K562 (cell line): ENCODE results near the gene PCSK6. TPM values are rescaled to one million over a fixed set of nuclear protein-coding genes. Genes with fewer than 3 reads are reported as not detected.
A peak's percentile ranks its signal among the peaks of the same experiment; 100 is the strongest.

Source experiments
- DDX20 ChIP-seq: fragments of 450-650 bp; IDR thresholded peaks from 2 replicates; pipeline ENCODE4 v1.6.1; 2016; ENCODE audit warnings: missing genetic modification characterization, low read depth, mild to moderate bottlenecking, missing compliant biosample characterization, moderate library complexity
- GTF2F1 ChIP-seq: IDR thresholded peaks from 2 replicates; pipeline ENCODE4 v1.6.1; 2011; ENCODE audit warnings: low read depth, low read length, improper control_type of control experiment
- HDAC8 ChIP-seq: fragments of 450-650 bp; IDR thresholded peaks from 2 replicates; pipeline ENCODE4 v1.6.1; 2016; ENCODE audit warnings: mild to moderate bottlenecking, missing genetic modification characterization, moderate library complexity, missing compliant biosample characterization
- HMG20B ChIP-seq: fragments of 250-450 bp; sonication (Bioruptor Pico); IDR thresholded peaks from 2 replicates; pipeline ENCODE4 v1.5.0; 2021; ENCODE audit warnings: mild to moderate bottlenecking
- KLF16 ChIP-seq: IDR thresholded peaks from 2 replicates; pipeline ENCODE4 v1.6.1; 2016; ENCODE audit warnings: antibody characterized with exemption
- MEF2A ChIP-seq: IDR thresholded peaks from 2 replicates; pipeline ENCODE4 v1.6.1; 2011; ENCODE audit warnings: low read depth, mild to moderate bottlenecking, low read length, moderate library complexity; ENCODE audit not compliant: control insufficient read depth
- MEF2D ChIP-seq: conservative IDR thresholded peaks from 2 replicates; pipeline ENCODE4 v1.6.1; 2016; ENCODE audit warnings: low read depth, missing genetic modification characterization, missing compliant biosample characterization
- NR2C1 ChIP-seq, 2 experiments: fragments of 450-650 bp; IDR thresholded peaks; 2 replicates each; pipeline ENCODE4 v1.6.1; 2017; ENCODE audit warnings: mild to moderate bottlenecking in 2 of 2, antibody characterized with exemption in 1 of 2, inconsistent platforms in 1 of 2, missing compliant biosample characterization in 1 of 2, missing genetic modification characterization in 1 of 2
- NR4A1 ChIP-seq, 2 experiments: fragments of 250-450 bp in 1 of 2; fragments of 450-650 bp in 1 of 2; sonication (Bioruptor Pico) in 1 of 2; IDR thresholded peaks; 2 replicates each; pipeline versions ENCODE4 v1.4.0 to v1.6.1; 2016 to 2020; ENCODE audit warnings: mild to moderate bottlenecking in 2 of 2, missing compliant biosample characterization in 1 of 2, missing genetic modification characterization in 1 of 2, moderate library complexity in 1 of 2
- PHTF2 ChIP-seq: fragments of 250-450 bp; sonication (Bioruptor Pico); IDR thresholded peaks from 2 replicates; pipeline ENCODE4 v1.5.0; 2021; ENCODE audit warnings: mild to moderate bottlenecking
- SREBF2 ChIP-seq: sonication (generic); formaldehyde crosslinking; IDR thresholded peaks from 2 replicates; pipeline ENCODE4 v1.4.0; 2020; ENCODE audit warnings: mild to moderate bottlenecking, missing genetic modification reagents
- STAT5A ChIP-seq: IDR thresholded peaks from 2 replicates; pipeline ENCODE4 v1.6.1; 2012; ENCODE audit warnings: low read length, inconsistent platforms, borderline replicate concordance
- TGIF2 ChIP-seq: sonication (generic); formaldehyde crosslinking; IDR thresholded peaks from 2 replicates; pipeline ENCODE4 v1.8.1; 2022; ENCODE audit warnings: mild to moderate bottlenecking, missing genetic modification reagents, moderate library complexity
- ZNF232 ChIP-seq: sonication (generic); formaldehyde crosslinking; IDR thresholded peaks from 2 replicates; pipeline ENCODE4 v1.8.0; 2022; ENCODE audit warnings: mild to moderate bottlenecking, missing genetic modification reagents
- ZNF239 ChIP-seq: fragments of 250-450 bp; sonication (Bioruptor Pico); IDR thresholded peaks from 2 replicates; pipeline ENCODE4 v1.4.0; 2020; ENCODE audit warnings: mild to moderate bottlenecking
- ZNF24 ChIP-seq: fragments of 450-650 bp; IDR thresholded peaks from 2 replicates; pipeline ENCODE4 v1.6.1; 2016
- ZNF274 ChIP-seq: IDR thresholded peaks from 2 replicates; pipeline ENCODE4 v1.6.1; 2011; ENCODE audit warnings: low read depth, mild to moderate bottlenecking, low read length, moderate library complexity, borderline replicate concordance
- ZNF384 ChIP-seq: IDR thresholded peaks from 2 replicates; pipeline ENCODE4 v1.6.1; 2012; ENCODE audit warnings: low read depth, low read length, improper control_type of control experiment
- ZNF445 ChIP-seq: fragments of 250-450 bp; sonication (Bioruptor Pico); IDR thresholded peaks from 2 replicates; pipeline ENCODE4 v1.4.0; 2020; ENCODE audit warnings: low read depth, mild to moderate bottlenecking, moderate library complexity
- ZNF699 ChIP-seq: fragments of 250-450 bp; sonication (Bioruptor Pico); IDR thresholded peaks from 2 replicates; pipeline ENCODE4 v1.8.0; 2021; ENCODE audit warnings: mild to moderate bottlenecking, moderate library complexity; ENCODE audit not compliant: insufficient replicate concordance
- polyA plus RNA-seq, 8 experiments: library from polyadenylated mRNA; depleted of rRNA in 4 of 8; stranded (reverse) in 5 of 8; unstranded in 3 of 8; fragments of >200 nt; fragmentation: Nextera tagmentation in 2 of 8; fragmentation: Illumina TruSeq in 1 of 8; extraction: Ambion mirVana in 2 of 8; extraction: Trizol in 1 of 8; gene quantifications; 2 replicates each; pipeline versions ENCODE4 v1.2.1 to v1.2.3, GENCODE V29; 2011 to 2014; ENCODE audit warnings: inconsistent platforms in 1 of 8, missing spikeins in 1 of 8
- total RNA-seq, 7 experiments: library from RNA; depleted of rRNA in 6 of 7; stranded (reverse); fragments of >200 nt in 6 of 7; fragmentation: Illumina TruSeq in 2 of 7; extraction: Trizol in 2 of 7; gene quantifications; 2 replicates each; pipeline versions ENCODE4 v1.2.1 to v1.2.3, GENCODE V29; 2011 to 2021; ENCODE audit warnings: low replicate concordance in 1 of 7
- TF ChIP-seq, protein P1 (sequence below): fragments of 250-450 bp; sonication (Bioruptor Pico); IDR thresholded peaks from 2 replicates; pipeline ENCODE4 v1.4.0; 2020; ENCODE audit warnings: mild to moderate bottlenecking, moderate library complexity
- TF ChIP-seq, protein P2 (sequence below): fragments of 250-450 bp; sonication (Bioruptor Pico); IDR thresholded peaks from 2 replicates; pipeline ENCODE4 v1.5.0; 2021
- TF ChIP-seq, protein P3 (sequence below), 2 experiments: IDR thresholded peaks in 1 of 2; conservative IDR thresholded peaks in 1 of 2; 2 replicates each; pipeline ENCODE4 v1.6.1; 2016; ENCODE audit warnings: low read depth in 2 of 2, mild to moderate bottlenecking in 1 of 2, missing compliant biosample characterization in 1 of 2, missing genetic modification characterization in 1 of 2, moderate library complexity in 1 of 2

Gene PCSK6
- total and polyA plus RNA-seq, 9 of the 15 experiments (the other 6 are each of a cell fraction or from before 2014, with no cell fraction given) = 2.2 to 32.6 (median 14.5) TPM

DNA sequence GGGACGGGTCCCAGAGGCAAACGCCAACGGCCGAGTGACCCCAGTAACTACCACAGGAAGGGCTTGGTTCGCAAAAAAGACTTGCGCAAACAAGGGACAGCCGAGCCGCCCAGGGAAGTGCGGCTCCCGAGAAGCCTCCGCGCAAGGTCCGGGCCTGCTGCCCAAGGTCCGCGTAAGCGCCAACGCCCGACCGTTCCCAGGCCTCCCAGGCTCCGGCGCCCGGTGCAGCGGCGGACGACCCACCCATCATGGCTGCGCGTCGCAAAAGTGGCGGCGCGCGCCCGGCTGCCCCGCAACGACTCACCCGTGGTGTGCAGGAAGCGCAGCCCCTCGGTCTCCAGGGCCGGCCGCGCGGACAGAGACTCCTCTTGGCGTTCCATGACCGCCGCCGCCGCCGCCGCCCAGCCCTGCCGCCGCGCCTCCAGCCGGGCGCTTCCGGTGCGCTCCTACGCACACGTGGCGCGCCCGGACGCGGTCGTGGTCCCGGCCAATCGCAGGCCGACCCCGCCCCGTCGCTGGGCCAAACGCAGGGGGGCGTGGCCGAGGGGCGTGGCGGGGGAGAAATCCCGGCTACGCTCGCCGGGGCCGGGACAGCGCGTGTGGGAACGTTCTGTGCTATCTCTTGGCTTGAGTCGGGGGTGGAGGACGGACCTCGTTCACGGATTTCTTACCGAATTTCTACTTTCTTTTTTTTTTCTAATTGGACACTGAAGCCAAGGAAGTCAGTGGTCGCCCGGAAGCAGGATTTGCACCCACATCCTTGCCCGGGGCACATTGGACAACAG, 212.3 kb downstream of the PCSK6 start, which contains the start of gene SELENOS (continued):
- TF ChIP-seq ZNF699 (no peak), NR2C1 (IDR thresholded peaks at IDR 0.05) (no peak), NR2C1 (tag; IDR thresholded peaks at IDR 0.05) (no peak), MEF2A (no peak), ZNF239 (CRISPR knock-in tag) (no peak), MEF2D (tag) (no peak), SREBF2 (CRISPR knock-in tag) (no peak), KLF16 (no peak), ZNF384 (0 out of 2 replicates have a peak, but pooled peaks have one; percentile 3), STAT5A (no peak), ZNF445 (no peak), HDAC8 (no peak), TGIF2 (CRISPR knock-in tag) (no peak), HMG20B (CRISPR knock-in tag) (no peak), ZNF24 (no peak), DDX20 (tag) (no peak), NR4A1 (CRISPR knock-in tag; IDR thresholded peaks at IDR 0.05) (no peak), NR4A1 (tag; IDR thresholded peaks at IDR 0.05) (no peak), GTF2F1 (no peak), ZNF274 (no peak), ZNF232 (CRISPR knock-in tag) (no peak), PHTF2 (CRISPR knock-in tag) (no peak)
- TF ChIP-seq, protein P1, sequence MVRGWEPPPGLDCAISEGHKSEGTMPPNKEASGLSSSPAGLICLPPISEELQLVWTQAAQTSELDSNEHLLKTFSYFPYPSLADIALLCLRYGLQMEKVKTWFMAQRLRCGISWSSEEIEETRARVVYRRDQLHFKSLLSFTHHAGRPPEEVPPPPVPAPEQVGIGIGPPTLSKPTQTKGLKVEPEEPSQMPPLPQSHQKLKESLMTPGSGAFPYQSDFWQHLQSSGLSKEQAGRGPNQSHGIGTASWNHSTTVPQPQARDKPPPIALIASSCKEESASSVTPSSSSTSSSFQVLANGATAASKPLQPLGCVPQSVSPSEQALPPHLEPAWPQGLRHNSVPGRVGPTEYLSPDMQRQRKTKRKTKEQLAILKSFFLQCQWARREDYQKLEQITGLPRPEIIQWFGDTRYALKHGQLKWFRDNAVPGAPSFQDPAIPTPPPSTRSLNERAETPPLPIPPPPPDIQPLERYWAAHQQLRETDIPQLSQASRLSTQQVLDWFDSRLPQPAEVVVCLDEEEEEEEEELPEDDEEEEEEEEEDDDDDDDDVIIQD (CRISPR knock-in tag) = no peak
- TF ChIP-seq, protein P2, sequence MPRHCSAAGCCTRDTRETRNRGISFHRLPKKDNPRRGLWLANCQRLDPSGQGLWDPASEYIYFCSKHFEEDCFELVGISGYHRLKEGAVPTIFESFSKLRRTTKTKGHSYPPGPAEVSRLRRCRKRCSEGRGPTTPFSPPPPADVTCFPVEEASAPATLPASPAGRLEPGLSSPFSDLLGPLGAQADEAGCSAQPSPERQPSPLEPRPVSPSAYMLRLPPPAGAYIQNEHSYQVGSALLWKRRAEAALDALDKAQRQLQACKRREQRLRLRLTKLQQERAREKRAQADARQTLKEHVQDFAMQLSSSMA (CRISPR knock-in tag) = no peak
- TF ChIP-seq, protein P3, sequence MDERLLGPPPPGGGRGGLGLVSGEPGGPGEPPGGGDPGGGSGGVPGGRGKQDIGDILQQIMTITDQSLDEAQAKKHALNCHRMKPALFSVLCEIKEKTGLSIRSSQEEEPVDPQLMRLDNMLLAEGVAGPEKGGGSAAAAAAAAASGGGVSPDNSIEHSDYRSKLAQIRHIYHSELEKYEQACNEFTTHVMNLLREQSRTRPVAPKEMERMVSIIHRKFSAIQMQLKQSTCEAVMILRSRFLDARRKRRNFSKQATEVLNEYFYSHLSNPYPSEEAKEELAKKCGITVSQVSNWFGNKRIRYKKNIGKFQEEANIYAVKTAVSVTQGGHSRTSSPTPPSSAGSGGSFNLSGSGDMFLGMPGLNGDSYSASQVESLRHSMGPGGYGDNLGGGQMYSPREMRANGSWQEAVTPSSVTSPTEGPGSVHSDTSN (CRISPR knock-in tag; IDR thresholded peaks at IDR 0.05; ENCODE audit: low read depth) = no peak
- TF ChIP-seq, protein P3 (tag; conservative IDR thresholded peaks at IDR 0.05; ENCODE audit: low read depth) = no peak
